ENCODE data around the gene MYZAP.

The MYZAP gene

DNA sequence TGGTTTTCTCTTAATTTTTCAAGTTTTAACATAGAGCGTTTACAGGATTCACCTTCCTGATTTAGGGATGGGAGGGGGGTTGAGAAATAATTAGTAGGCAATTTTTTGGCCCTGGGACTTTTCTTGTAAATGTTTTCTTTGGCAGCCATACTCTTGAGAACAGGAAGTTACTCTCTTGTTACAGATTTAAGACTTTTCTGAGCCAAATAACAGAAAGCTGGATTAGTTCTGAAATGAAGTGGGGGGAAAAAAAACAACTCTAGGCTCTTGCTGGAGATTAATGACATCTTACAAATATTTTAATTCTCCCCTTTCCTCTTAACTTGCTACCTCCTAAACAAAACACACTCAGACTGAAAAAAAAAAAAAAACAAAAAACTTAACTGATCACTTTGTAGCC, 101.0 kb downstream of the MYZAP start:
- no peaks in the 10 kb centered on the region for H3K4me1 Mint-ChIP-seq (ENCODE audit: low read depth in 2 of 2)
- ATAC-seq (replicated peaks): no peak
- peaks cover 15 to 21% of the 10 kb centered on the region in 2 donors for H3K27me3 Mint-ChIP-seq
- H3K9me3 Mint-ChIP-seq: no peaks in the 10 kb centered on the region
- no peak overlapping the region for H3K27ac Mint-ChIP-seq
- no peaks in the 10 kb centered on the region for H3K36me3 Mint-ChIP-seq (ENCODE audit: insufficient read depth)
- no peak overlapping the region for H3K4me3 Mint-ChIP-seq
- DNase-seq: no peak

DNA sequence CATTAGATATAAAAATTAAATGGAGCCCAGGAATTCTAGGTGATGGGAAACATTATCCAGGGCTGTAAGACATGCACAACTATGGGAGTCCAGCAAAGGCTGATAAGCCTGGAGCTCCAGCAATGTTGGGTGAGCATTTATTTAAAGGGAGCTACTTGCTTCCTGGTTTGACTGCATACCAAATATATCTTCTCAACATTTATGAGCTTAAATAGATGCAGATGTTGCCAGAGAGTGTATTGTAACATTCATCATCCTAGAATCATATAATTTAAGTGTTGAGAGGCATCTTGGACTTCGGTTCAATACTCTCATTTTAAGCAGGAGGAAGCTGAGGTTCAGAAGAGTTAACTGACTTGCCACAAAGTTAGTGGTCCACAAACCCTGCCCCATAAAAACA, 102.6 kb downstream of the MYZAP start:
- Mint-ChIP-seq H3K27ac (no peak overlapping the region), H3K27me3 (peaks cover 31 to 34% of the 10 kb centered on the region in 2 donors), H3K4me1 (ENCODE audit: low read depth in 2 of 2) (no peaks in the 10 kb centered on the region), H3K9me3 (no peaks in the 10 kb centered on the region), H3K36me3 (ENCODE audit: insufficient read depth) (no peaks in the 10 kb centered on the region), H3K4me3 (no peak overlapping the region)
- DNase-seq (no peak), ATAC-seq (replicated peaks) (no peak)

DNA sequence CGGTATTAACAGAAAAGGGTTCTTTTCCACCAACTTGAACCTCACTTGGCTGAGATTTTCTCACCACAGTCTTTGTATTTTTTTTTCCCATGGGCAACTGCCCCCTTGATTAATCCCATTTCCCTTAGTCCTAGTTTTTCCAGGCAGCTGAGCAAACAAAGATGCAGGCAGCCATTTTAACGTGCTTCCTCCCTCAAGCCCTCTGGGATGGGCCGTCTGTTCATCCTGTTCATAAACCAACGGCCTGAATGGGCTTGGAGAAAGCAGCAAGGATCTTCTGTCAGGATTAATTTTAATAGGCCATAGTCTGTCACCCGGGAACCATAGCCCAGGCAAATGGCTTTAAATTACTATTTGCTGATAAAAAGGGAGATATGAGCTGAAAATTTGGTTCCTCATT, 104.4 kb downstream of the MYZAP start:
- Mint-ChIP-seq H3K9me3 (no peaks in the 10 kb centered on the region), H3K27ac (no peak overlapping the region), H3K36me3 (ENCODE audit: insufficient read depth) (no peaks in the 10 kb centered on the region), H3K4me1 (ENCODE audit: low read depth in 2 of 2) (no peaks in the 10 kb centered on the region), H3K27me3 (peaks cover 48 to 52% of the 10 kb centered on the region in 2 donors), H3K4me3 (no peak overlapping the region)
- DNase-seq (no peak), ATAC-seq (replicated peaks) (no peak)

DNA sequence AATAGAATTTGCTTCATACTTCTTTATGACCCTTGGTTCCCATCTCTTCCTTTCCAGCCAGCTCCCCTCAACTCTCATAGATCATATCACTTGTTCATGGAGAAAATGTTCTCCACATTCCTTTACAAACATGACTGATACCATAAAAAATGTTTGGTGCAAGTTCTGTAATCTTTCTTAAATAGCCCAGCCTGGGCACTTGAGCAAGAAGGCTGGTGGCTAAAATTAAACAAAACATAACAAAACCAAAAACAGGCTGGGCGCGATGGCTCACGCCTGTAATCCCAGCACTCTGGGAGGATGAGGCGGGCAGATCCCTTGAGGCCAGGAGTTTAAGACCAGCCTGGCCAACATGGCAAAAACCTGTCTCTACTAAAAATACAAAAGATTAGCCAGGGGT, 105.9 kb downstream of the MYZAP start:
- no peak for DNase-seq
- no peak overlapping the region for H3K4me3 Mint-ChIP-seq
- H3K27me3 Mint-ChIP-seq: peaks cover 52 to 55% of the 10 kb centered on the region in 2 donors
- H3K36me3 Mint-ChIP-seq (ENCODE audit: insufficient read depth): no peaks in the 10 kb centered on the region
- H3K4me1 Mint-ChIP-seq (ENCODE audit: low read depth in 2 of 2): no peaks in the 10 kb centered on the region
- H3K9me3 Mint-ChIP-seq: no peaks in the 10 kb centered on the region
- no peak for ATAC-seq (replicated peaks)
- no peak overlapping the region for H3K27ac Mint-ChIP-seq

DNA sequence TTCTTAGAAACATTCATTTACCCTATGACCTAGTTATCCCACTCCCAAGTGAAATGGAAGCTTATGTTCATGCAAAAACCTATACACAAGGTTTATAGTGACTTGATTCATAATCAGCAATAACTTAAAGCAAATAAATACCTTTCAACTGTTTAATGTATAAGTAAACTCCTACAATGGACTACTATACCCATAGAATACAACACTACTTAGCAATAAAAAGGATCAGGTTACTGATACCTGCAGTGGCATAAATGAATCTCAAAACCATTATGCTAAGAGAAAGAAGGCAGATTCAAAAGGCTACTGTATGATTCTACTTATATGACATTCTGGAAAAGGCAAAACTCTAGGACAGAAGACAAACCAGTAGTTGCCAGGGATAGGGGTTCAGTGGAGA, 106.5 kb downstream of the MYZAP start:
- Mint-ChIP-seq H3K27ac (no peak overlapping the region), H3K27me3 (peaks cover 52 to 55% of the 10 kb centered on the region in 2 donors), H3K9me3 (no peaks in the 10 kb centered on the region), H3K4me3 (no peak overlapping the region), H3K36me3 (ENCODE audit: insufficient read depth) (no peaks in the 10 kb centered on the region), H3K4me1 (ENCODE audit: low read depth in 2 of 2) (no peaks in the 10 kb centered on the region)
- DNase-seq (no peak), ATAC-seq (replicated peaks) (no peak)

DNA sequence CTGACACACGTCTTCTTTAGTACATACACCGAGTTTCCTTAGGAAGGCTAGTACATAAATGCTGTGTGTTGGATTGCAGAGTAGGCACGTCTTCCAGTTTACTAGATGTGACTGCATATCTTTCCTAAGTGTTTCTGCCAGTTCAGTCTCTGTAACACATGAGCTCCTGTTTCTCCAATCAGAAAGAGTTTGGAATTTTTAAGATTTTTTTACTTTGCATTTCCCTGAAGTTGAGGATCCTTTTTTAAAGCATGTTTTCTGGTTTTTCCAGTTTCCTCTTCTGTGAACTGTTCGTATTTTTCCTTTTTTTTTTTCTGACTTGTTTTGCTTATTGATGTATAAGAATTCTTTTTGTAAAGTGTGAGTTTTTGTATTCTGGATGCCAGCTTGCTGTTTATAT, 107.3 kb downstream of the MYZAP start:
- H3K36me3 Mint-ChIP-seq (ENCODE audit: insufficient read depth): no peaks in the 10 kb centered on the region
- peaks cover 52 to 55% of the 10 kb centered on the region in 2 donors for H3K27me3 Mint-ChIP-seq
- ATAC-seq (replicated peaks) (no peak), DNase-seq (no peak)
- no peaks in the 10 kb centered on the region for H3K9me3 Mint-ChIP-seq
- H3K4me1 Mint-ChIP-seq (ENCODE audit: low read depth in 2 of 2): peaks cover 0 to 3% of the 10 kb centered on the region in 2 donors
- H3K27ac Mint-ChIP-seq: no peak overlapping the region
- H3K4me3 Mint-ChIP-seq: no peak overlapping the region

DNA sequence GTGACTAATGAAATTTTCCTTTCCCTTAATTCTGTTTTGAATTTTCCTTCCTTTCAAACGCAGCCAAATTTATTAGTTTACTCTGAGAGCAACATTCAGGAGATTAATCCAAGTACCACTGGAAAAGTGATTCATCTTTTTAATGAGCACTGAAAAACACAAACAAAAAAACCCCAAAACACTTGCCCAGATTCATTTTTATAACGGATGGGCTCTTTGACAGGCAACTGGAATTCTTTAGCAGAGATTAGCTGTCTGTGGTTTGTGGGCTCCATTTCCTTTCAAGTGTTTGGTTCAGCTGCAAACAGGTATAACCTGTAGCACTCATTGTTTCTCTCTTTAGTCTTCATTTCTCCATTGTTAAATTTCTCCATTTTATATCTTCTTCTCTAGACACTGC, 111.7 kb downstream of the MYZAP start:
- H3K36me3 Mint-ChIP-seq (ENCODE audit: insufficient read depth): peaks cover 13% of the 10 kb centered on the region
- no peak for ATAC-seq (replicated peaks)
- no peaks in the 10 kb centered on the region for H3K9me3 Mint-ChIP-seq
- H3K27me3 Mint-ChIP-seq: peaks cover 28 to 30% of the 10 kb centered on the region in 2 donors
- no peak for DNase-seq
- H3K27ac Mint-ChIP-seq: no peak overlapping the region
- H3K4me1 Mint-ChIP-seq (ENCODE audit: low read depth in 2 of 2): peaks cover 14 to 21% of the 10 kb centered on the region in 2 donors
- H3K4me3 Mint-ChIP-seq: no peak overlapping the region

DNA sequence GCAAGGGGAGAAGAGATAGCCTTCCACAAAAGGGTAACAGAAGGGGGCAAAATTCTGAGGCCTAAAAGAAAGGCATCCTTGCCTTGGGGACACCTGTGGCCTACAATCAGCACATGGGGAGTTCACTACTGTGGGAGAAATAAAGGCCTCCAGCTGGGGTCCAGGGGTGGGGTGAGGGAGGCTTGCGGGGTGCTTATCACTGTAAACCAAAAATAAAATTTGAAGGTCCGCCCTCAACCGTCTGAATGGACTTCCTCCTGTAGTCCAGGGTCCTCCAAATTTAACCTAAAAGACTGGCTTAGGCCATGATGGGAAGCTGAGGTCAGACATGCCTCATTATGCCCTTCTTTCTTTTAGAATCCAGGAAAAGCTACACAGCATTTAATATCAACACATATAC, 112.7 kb downstream of the MYZAP start:
- Mint-ChIP-seq H3K9me3 (no peaks in the 10 kb centered on the region), H3K4me3 (no peak overlapping the region), H3K4me1 (ENCODE audit: low read depth in 2 of 2) (peaks cover 17 to 29% of the 10 kb centered on the region in 2 donors), H3K27ac (peak overlapping the region; percentile 52 to 79), H3K27me3 (peaks cover 20 to 21% of the 10 kb centered on the region in 2 donors), H3K36me3 (ENCODE audit: insufficient read depth) (peaks cover 13% of the 10 kb centered on the region)
- no peak for ATAC-seq (replicated peaks)
- no peak for DNase-seq

DNA sequence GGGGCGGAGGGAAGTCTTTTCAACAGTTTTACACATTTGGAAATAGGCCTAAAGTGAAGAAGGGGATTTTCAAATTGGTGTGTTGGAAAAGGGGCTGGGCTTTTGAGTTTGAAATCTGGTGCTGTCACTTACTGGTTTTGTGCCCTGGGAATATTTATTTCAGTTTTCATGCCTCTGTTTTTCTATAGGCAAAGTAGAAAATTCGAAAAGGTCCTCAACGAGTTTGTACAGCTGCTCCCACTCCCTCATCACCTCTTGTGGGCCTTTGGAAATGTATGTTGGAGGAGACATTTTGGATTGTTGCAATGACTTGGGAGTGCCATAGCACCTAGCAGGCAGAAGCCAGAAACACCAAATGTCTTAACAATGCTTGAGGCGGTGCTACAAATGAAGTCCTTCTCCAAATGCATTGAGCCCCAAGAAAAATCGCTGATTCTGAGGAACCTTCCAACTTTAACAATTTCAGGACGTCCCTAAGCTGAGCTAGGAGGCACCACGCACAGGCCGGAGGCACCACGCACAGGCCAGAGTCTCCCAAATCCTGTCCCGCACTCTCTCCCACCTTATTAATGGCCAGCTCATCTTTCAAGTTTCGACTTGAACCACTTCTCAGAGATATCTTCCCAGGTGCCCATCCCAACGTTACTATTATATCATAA, 114.2 kb downstream of the MYZAP start:
- H3K27me3 Mint-ChIP-seq: peaks cover 5 to 6% of the 10 kb centered on the region in 2 donors
- no peak for DNase-seq
- H3K4me3 Mint-ChIP-seq: peak overlapping the region; percentile 73 to 90
- peak overlapping the region; percentile 52 to 98 for H3K27ac Mint-ChIP-seq
- H3K9me3 Mint-ChIP-seq: no peaks in the 10 kb centered on the region
- H3K36me3 Mint-ChIP-seq (ENCODE audit: insufficient read depth): peaks cover 19% of the 10 kb centered on the region
- H3K4me1 Mint-ChIP-seq (ENCODE audit: low read depth in 2 of 2): peaks cover 19 to 36% of the 10 kb centered on the region in 2 donors
- ATAC-seq (replicated peaks): no peak

DNA sequence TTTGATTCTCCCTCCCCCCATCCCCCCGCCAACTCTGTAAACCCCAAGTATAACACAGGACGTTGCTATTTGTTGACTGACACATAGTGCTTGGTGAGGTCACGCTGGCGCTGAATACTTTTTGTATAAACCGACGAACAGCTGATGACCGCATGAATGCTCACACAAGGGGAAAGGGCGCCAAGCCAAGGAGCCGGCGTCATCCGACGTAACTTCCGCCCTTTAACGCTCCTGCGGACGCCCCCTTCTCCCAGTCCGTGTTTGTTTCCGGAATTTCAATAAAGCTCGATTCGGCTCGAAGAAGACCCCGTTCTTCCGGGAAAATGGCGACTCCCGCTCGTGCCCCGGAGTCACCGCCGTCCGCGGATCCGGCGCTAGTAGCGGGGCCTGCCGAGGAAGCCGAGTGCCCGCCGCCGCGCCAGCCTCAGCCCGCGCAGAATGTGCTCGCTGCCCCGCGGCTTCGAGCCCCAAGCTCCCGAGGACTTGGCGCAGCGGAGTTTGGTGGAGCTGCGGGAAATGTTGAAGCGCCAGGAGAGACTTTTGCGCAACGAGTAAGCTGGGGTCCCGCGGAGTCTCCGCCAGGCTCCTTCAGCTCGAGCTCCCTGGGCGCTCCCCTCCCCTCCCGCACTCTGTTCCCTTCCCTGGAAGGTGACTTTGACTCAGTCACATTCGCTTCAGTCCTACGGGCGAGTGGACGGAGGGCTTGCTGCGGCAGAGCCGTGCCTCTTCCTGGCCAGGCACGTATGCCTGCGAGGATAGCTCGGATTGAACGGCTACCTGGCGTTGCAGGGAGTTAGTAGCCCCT, 114.9 kb downstream of the MYZAP start, which contains the start of gene POLR2M:
Gene POLR2M (plus strand): TSS at position 310 of the 805 bp plus-strand sequence. CDS start 129 bp downstream, at position 439.
- peaks cover 25% of the 10 kb centered on the region for H3K36me3 Mint-ChIP-seq (ENCODE audit: insufficient read depth)
- H3K27ac Mint-ChIP-seq: peak within 1 kb of the TSS; percentile 52 to 98
- peak within 1 kb of the TSS; percentile 73 to 90 for H3K4me3 Mint-ChIP-seq
- DNase-seq (peak; percentile 89 to 91 (median 90)), ATAC-seq (replicated peaks) (peak; percentile 92)
- H3K9me3 Mint-ChIP-seq: no peaks in the 10 kb centered on the region
- peaks cover 24 to 43% of the 10 kb centered on the region in 2 donors for H3K4me1 Mint-ChIP-seq (ENCODE audit: low read depth in 2 of 2)
- H3K27me3 Mint-ChIP-seq: no peaks in the 10 kb centered on the region

DNA sequence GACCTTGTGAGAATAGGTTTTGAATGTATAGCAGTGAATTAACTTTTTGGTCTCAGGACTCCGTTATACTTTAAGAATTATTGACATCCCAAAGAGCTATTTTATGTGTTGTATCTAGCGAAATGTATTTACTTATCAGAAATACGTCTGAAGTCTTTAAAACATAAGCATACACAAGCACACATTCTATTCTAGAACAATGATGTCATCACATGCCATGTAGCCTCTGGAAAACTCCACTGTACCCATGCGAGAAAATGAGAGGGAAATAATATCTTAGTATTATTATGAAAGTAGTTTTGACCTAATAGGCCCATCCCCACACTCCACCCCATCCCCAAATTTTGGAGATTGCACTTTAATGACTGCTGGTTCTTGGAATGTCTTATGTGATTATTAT, 116.3 kb downstream of the MYZAP start:
- no peaks in the 10 kb centered on the region for H3K9me3 Mint-ChIP-seq
- peaks cover 40% of the 10 kb centered on the region for H3K36me3 Mint-ChIP-seq (ENCODE audit: insufficient read depth)
- H3K27me3 Mint-ChIP-seq: no peaks in the 10 kb centered on the region
- H3K4me1 Mint-ChIP-seq (ENCODE audit: low read depth in 2 of 2): peaks cover 30 to 51% of the 10 kb centered on the region in 2 donors
- peak overlapping the region; percentile 73 to 90 for H3K4me3 Mint-ChIP-seq
- ATAC-seq (replicated peaks): no peak
- peak overlapping the region; percentile 52 to 98 for H3K27ac Mint-ChIP-seq
- DNase-seq: no peak

DNA sequence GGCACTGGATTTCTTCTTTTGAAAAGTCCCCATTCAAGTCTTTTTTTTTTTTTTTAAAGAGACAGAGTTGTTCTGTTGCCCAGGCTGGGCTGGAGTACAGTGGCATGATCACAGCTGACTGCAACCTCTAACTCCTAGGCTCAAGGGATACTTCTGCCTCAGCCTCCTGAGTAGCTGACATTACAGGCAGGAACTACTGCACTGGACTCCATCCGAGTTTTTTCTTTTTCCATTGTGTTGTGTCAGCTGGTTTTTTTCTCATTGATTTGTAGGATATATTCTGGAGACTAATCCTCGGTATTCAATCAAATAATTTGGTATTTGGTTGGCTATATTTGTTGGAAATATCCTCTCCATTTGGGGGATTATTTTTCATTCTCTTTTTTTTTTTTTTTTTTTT, 126.6 kb downstream of the MYZAP start:
- no peaks in the 10 kb centered on the region for H3K9me3 Mint-ChIP-seq
- peaks cover 60% of the 10 kb centered on the region for H3K36me3 Mint-ChIP-seq (ENCODE audit: insufficient read depth)
- no peak for ATAC-seq (replicated peaks)
- DNase-seq: no peak
- no peaks in the 10 kb centered on the region for H3K27me3 Mint-ChIP-seq
- no peak overlapping the region for H3K4me3 Mint-ChIP-seq
- peaks cover 6 to 21% of the 10 kb centered on the region in 2 donors for H3K4me1 Mint-ChIP-seq (ENCODE audit: low read depth in 2 of 2)
- peak overlapping the region in 1 of 2 donors; percentile 23 for H3K27ac Mint-ChIP-seq

DNA sequence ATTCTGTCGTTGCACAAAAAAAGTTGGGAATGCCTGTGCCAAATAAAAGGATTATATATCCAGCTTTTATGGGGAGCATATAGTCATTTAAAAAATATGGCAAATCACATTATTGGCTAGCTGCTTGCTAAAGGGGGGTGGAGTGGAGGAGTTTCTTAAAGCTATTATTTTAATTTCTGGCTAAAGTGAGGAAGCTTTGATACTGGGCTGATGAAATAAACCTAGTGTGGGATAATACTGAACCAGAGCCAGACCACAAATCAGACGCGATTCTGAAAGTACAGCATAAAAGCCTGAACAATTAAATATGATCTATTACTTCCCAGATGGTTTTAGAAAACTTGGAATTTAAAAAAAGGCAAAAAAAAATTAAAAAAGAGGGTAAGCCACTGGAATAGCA, 129.2 kb downstream of the MYZAP start:
- ATAC-seq (replicated peaks) (no peak), DNase-seq (no peak)
- Mint-ChIP-seq H3K27ac (no peak overlapping the region), H3K4me1 (ENCODE audit: low read depth in 2 of 2) (peaks cover 0 to 11% of the 10 kb centered on the region in 2 donors), H3K4me3 (no peak overlapping the region), H3K36me3 (ENCODE audit: insufficient read depth) (peaks cover 38% of the 10 kb centered on the region), H3K27me3 (no peaks in the 10 kb centered on the region), H3K9me3 (no peaks in the 10 kb centered on the region)

DNA sequence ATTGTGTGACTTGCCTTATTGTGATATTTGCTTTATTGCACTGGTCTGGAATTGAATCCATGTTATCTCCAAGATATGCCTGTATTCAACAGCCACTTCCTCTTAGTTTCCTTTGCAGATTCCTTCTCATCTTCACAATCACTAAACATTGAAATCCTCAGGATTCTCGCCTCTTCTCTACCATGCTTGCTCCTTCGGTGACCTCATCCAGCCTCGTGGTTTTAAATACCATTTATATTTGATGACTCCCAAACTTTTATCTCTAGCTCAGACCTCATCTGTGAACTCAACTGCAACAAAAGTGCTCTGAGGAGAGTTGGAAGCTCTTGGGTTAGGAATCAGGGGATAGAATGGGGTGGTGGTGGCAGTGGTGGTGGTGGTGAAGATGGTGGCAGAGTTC, 134.7 kb downstream of the MYZAP start:
- DNase-seq (no peak), ATAC-seq (replicated peaks) (no peak)
- Mint-ChIP-seq H3K4me1 (ENCODE audit: low read depth in 2 of 2) (no peaks in the 10 kb centered on the region), H3K9me3 (no peaks in the 10 kb centered on the region), H3K36me3 (ENCODE audit: insufficient read depth) (peaks cover under 1% of the 10 kb centered on the region), H3K27me3 (no peaks in the 10 kb centered on the region), H3K4me3 (no peak overlapping the region), H3K27ac (no peak overlapping the region)

Data from effector memory CD8-positive, alpha-beta T cell (primary cell).